ENCODE data around the gene CDC25C. TPM values are rescaled to one million over a fixed set of nuclear protein-coding genes. Genes with fewer than 3 reads are reported as not detected.
A peak's percentile ranks its signal among the peaks of the same experiment; 100 is the strongest.

Gene CDC25C
- total and polyA plus RNA-seq, 9 of the 15 experiments (the other 6 are each of a cell fraction or from before 2014, with no cell fraction given) = 19.1 to 63.7 (median 31.9) TPM

DNA sequence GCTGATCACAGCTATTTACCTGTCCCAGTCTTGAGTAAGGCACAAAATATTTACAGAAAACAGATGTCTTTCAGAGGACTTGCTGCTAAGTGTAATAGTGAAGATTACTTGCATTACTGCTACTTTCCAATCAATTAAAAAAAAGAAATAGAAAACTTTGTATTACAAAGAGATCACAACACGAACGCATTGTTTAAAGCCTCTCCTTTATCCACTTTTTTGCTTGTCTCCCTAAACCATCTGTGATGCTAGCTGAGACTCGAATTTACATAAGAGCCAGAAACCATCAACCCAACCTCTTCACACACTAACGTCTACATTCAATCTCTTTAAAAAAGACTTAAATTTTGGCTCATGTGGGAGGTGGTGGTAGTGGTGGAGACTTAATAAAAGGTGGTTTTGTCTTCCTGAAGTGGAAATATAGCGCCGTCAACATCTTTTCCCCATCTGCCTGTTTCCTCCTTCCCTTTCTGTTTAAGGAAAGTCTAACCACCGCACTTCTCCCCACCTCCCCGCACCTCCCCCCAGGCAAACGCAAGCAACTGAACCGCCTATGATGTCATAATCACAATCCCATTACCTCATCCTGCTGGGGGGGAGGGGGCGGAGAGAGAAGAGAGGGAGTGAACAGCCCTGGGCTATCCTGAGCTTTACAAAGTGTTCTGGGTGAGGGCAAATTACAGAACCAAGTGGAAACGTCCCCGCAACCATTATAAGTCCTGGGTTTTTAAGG is 5.5 kb upstream of the CDC25C start (continued):
- TF ChIP-seq TAL1 (IDR thresholded peaks at IDR 0.05) (peak; percentile 10; the same call in 1 of the 2 replicates), E2F8 (IDR thresholded peaks at IDR 0.05; ENCODE audit: low read depth, partially characterized antibody) (peak; percentile 88), MAFK (IDR thresholded peaks at IDR 0.05; ENCODE audit: low read length) (no peak), NELFE (IDR thresholded peaks at IDR 0.05; ENCODE audit: insufficient read depth, insufficient read length) (no peak), CREB3L1 (IDR thresholded peaks at IDR 0.05; ENCODE audit: borderline replicate concordance, low read depth) (no peak), BRD9 (IDR thresholded peaks at IDR 0.05; ENCODE audit: low read depth, partially characterized antibody) (peak; percentile 54), POLR2AphosphoS5 (IDR thresholded peaks at IDR 0.05; ENCODE audit: control insufficient read depth, insufficient read depth, low read depth, low read length) (peak; percentile 78), NR2C2 (CRISPR knock-in tag; IDR thresholded peaks at IDR 0.05) (no peak), NR2C2 (tag; IDR thresholded peaks at IDR 0.05) (no peak; the same call in 1 of the 2 replicates), NFE2 (IDR thresholded peaks at IDR 0.05; ENCODE audit: low read depth) (no peak), BDP1 (IDR thresholded peaks at IDR 0.05; ENCODE audit: insufficient read depth, insufficient read length) (no peak), PHF20 (IDR thresholded peaks at IDR 0.05; ENCODE audit: partially characterized antibody) (no peak), ZNF311 (CRISPR knock-in tag; IDR thresholded peaks at IDR 0.05) (peak; percentile 56; the same call in 1 of the 2 replicates), E2F5 (CRISPR knock-in tag; IDR thresholded peaks at IDR 0.05) (no peak), TCF15 (CRISPR knock-in tag; IDR thresholded peaks at IDR 0.05) (no peak)
- TF ChIP-seq, protein P1, sequence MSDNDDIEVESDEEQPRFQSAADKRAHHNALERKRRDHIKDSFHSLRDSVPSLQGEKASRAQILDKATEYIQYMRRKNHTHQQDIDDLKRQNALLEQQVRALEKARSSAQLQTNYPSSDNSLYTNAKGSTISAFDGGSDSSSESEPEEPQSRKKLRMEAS (CRISPR knock-in tag; IDR thresholded peaks at IDR 0.05) = no peak
- TF ChIP-seq, protein P2, sequence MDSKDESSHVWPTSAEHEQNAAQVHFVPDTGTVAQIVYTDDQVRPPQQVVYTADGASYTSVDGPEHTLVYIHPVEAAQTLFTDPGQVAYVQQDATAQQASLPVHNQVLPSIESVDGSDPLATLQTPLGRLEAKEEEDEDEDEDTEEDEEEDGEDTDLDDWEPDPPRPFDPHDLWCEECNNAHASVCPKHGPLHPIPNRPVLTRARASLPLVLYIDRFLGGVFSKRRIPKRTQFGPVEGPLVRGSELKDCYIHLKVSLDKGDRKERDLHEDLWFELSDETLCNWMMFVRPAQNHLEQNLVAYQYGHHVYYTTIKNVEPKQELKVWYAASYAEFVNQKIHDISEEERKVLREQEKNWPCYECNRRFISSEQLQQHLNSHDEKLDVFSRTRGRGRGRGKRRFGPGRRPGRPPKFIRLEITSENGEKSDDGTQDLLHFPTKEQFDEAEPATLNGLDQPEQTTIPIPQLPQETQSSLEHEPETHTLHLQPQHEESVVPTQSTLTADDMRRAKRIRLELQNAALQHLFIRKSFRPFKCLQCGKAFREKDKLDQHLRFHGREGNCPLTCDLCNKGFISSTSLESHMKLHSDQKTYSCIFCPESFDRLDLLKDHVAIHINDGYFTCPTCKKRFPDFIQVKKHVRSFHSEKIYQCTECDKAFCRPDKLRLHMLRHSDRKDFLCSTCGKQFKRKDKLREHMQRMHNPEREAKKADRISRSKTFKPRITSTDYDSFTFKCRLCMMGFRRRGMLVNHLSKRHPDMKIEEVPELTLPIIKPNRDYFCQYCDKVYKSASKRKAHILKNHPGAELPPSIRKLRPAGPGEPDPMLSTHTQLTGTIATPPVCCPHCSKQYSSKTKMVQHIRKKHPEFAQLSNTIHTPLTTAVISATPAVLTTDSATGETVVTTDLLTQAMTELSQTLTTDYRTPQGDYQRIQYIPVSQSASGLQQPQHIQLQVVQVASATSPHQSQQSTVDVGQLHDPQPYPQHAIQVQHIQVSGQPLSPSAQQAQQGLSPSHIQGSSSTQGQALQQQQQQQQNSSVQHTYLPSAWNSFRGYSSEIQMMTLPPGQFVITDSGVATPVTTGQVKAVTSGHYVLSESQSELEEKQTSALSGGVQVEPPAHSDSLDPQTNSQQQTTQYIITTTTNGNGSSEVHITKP (IDR thresholded peaks at IDR 0.05; ENCODE audit: partially characterized antibody) = no peak

Measured in K562 (cell line).